Neural cell (in vitro differentiated cells): ENCODE measurements around the gene MLC1.

Experiments used
- EP300 ChIP-seq: fragments of 450-650 bp; conservative IDR thresholded peaks from 2 replicates; pipeline ENCODE4 v1.6.1; 2014; ENCODE audit warnings: antibody characterized with exemption, mild to moderate bottlenecking, moderate library complexity; ENCODE audit not compliant: poor library complexity, severe bottlenecking
- EZH2 ChIP-seq: fragments of 200-600, 300-800 bp; shearing (Covaris generic), sonication (generic); IDR thresholded peaks from 2 replicates; pipeline ENCODE4 v1.6.1; 2014; ENCODE audit warnings: antibody characterized with exemption, low read length, borderline replicate concordance, mild to moderate bottlenecking; ENCODE audit not compliant: insufficient read depth, poor library complexity, severe bottlenecking
- POLR2AphosphoS5 ChIP-seq: IDR thresholded peaks from 2 replicates; pipeline ENCODE4 v1.6.1; 2012
- RAD21 ChIP-seq: fragments of 450-650 bp; conservative IDR thresholded peaks from 2 replicates; pipeline ENCODE4 v1.6.1; 2014; ENCODE audit warnings: antibody characterized with exemption, mild to moderate bottlenecking, moderate library complexity
- SMC3 ChIP-seq: fragments of 450-650 bp; conservative IDR thresholded peaks from 2 replicates; pipeline ENCODE4 v1.6.1; 2014; ENCODE audit warnings: antibody characterized with exemption, mild to moderate bottlenecking, moderate library complexity; ENCODE audit not compliant: poor library complexity
- TAF1 ChIP-seq: IDR thresholded peaks from 2 replicates; pipeline ENCODE4 v1.6.1; 2012; ENCODE audit warnings: low read depth
- TF ChIP-seq, protein P1 (sequence below): fragments of 450-650 bp; IDR thresholded peaks from 2 replicates; pipeline ENCODE4 v1.5.1; 2014; ENCODE audit warnings: antibody characterized with exemption, mild to moderate bottlenecking, moderate library complexity; ENCODE audit not compliant: poor library complexity, severe bottlenecking
- TF ChIP-seq, protein P2 (sequence below): IDR thresholded peaks from 2 replicates; pipeline ENCODE4 v1.6.1; 2012; ENCODE audit warnings: borderline replicate concordance

DNA sequence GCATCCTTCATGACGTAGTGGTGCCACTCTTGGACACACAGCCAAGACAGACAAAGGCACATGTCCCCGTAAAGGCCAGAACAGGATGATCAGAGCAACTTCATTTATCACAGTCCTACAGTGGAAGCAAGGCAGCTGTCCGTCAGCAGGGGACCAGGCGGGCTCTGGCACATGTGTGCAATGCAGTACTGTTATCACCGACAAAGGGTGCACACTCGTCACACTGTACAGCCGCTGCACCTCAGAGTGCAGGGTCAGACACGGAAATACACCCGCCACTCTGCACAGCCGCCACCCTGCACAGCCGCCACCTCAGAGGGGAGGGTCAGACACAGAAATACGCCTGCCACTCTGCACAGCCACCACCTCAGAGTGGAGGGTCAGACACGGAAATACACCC is 59.2 kb downstream of the MLC1 start:
- TF ChIP-seq, protein P1, sequence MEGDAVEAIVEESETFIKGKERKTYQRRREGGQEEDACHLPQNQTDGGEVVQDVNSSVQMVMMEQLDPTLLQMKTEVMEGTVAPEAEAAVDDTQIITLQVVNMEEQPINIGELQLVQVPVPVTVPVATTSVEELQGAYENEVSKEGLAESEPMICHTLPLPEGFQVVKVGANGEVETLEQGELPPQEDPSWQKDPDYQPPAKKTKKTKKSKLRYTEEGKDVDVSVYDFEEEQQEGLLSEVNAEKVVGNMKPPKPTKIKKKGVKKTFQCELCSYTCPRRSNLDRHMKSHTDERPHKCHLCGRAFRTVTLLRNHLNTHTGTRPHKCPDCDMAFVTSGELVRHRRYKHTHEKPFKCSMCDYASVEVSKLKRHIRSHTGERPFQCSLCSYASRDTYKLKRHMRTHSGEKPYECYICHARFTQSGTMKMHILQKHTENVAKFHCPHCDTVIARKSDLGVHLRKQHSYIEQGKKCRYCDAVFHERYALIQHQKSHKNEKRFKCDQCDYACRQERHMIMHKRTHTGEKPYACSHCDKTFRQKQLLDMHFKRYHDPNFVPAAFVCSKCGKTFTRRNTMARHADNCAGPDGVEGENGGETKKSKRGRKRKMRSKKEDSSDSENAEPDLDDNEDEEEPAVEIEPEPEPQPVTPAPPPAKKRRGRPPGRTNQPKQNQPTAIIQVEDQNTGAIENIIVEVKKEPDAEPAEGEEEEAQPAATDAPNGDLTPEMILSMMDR = no peak
- TF ChIP-seq EP300 (no peak), POLR2AphosphoS5 (no peak), EZH2 (no peak), TAF1 (no peak), SMC3 (no peak), RAD21 (no peak)
- TF ChIP-seq, protein P2, sequence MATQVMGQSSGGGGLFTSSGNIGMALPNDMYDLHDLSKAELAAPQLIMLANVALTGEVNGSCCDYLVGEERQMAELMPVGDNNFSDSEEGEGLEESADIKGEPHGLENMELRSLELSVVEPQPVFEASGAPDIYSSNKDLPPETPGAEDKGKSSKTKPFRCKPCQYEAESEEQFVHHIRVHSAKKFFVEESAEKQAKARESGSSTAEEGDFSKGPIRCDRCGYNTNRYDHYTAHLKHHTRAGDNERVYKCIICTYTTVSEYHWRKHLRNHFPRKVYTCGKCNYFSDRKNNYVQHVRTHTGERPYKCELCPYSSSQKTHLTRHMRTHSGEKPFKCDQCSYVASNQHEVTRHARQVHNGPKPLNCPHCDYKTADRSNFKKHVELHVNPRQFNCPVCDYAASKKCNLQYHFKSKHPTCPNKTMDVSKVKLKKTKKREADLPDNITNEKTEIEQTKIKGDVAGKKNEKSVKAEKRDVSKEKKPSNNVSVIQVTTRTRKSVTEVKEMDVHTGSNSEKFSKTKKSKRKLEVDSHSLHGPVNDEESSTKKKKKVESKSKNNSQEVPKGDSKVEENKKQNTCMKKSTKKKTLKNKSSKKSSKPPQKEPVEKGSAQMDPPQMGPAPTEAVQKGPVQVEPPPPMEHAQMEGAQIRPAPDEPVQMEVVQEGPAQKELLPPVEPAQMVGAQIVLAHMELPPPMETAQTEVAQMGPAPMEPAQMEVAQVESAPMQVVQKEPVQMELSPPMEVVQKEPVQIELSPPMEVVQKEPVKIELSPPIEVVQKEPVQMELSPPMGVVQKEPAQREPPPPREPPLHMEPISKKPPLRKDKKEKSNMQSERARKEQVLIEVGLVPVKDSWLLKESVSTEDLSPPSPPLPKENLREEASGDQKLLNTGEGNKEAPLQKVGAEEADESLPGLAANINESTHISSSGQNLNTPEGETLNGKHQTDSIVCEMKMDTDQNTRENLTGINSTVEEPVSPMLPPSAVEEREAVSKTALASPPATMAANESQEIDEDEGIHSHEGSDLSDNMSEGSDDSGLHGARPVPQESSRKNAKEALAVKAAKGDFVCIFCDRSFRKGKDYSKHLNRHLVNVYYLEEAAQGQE = no peak
